Breast epithelium (tissue), 3 donors: ENCODE measurements around the gene SRSF10.

Experiments used
- POLR2AphosphoS5 ChIP-seq, 3 donors: sonication (generic); formaldehyde crosslinking; IDR thresholded peaks; one replicate each; pipeline ENCODE4 v1.6.1; 2017; ENCODE audit warnings: antibody characterized with exemption in 3 of 3
- TF ChIP-seq, protein P1 (sequence below), 3 donors: fragments of 450-650 bp; IDR thresholded peaks; one replicate each; pipeline ENCODE4 v1.5.1; 2016 to 2017; ENCODE audit warnings: antibody characterized with exemption in 3 of 3, mild to moderate bottlenecking in 3 of 3, moderate library complexity in 3 of 3

DNA sequence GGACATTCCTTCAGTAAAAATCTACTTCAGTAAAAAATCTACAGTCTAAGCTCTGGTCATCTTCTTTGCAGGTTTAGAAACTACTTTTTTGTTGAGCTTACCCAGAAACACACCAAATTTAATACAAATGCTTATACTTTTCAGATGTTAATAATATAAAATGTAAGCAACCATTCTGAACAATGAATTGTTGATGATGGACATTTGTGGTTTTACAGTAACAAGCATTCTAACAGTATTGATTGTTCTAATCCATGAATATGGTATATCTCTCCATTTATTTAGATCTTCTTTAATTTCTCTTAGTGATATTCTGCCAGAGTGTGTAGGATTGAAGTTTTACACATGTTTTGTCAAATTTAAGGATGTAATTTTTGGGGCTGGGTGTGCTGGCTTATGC is 27.0 kb upstream of the SRSF10 start:
- TF ChIP-seq, protein P1, sequence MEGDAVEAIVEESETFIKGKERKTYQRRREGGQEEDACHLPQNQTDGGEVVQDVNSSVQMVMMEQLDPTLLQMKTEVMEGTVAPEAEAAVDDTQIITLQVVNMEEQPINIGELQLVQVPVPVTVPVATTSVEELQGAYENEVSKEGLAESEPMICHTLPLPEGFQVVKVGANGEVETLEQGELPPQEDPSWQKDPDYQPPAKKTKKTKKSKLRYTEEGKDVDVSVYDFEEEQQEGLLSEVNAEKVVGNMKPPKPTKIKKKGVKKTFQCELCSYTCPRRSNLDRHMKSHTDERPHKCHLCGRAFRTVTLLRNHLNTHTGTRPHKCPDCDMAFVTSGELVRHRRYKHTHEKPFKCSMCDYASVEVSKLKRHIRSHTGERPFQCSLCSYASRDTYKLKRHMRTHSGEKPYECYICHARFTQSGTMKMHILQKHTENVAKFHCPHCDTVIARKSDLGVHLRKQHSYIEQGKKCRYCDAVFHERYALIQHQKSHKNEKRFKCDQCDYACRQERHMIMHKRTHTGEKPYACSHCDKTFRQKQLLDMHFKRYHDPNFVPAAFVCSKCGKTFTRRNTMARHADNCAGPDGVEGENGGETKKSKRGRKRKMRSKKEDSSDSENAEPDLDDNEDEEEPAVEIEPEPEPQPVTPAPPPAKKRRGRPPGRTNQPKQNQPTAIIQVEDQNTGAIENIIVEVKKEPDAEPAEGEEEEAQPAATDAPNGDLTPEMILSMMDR (IDR thresholded peaks at IDR 0.05): no peak
- TF ChIP-seq POLR2AphosphoS5 (IDR thresholded peaks at IDR 0.05): no peak
